ENCODE results near the gene AFF4.

DNA sequence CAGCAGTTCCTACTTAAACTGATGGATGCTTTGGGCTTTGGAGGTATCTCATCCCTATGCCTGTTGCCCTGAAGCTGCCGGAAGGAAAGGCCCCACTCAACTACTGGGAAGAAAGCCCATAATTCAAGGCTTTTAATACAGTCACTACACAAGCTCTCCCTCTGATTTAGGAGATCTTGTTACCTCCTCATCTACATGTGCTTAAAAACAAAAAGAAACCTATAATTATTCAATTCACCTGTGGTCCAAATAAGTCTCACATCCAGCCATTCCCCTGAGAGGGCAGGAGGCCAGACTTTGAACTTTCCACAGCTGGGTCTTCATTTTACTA is 90.7 kb downstream of the AFF4 start:
- TF ChIP-seq, protein P1, sequence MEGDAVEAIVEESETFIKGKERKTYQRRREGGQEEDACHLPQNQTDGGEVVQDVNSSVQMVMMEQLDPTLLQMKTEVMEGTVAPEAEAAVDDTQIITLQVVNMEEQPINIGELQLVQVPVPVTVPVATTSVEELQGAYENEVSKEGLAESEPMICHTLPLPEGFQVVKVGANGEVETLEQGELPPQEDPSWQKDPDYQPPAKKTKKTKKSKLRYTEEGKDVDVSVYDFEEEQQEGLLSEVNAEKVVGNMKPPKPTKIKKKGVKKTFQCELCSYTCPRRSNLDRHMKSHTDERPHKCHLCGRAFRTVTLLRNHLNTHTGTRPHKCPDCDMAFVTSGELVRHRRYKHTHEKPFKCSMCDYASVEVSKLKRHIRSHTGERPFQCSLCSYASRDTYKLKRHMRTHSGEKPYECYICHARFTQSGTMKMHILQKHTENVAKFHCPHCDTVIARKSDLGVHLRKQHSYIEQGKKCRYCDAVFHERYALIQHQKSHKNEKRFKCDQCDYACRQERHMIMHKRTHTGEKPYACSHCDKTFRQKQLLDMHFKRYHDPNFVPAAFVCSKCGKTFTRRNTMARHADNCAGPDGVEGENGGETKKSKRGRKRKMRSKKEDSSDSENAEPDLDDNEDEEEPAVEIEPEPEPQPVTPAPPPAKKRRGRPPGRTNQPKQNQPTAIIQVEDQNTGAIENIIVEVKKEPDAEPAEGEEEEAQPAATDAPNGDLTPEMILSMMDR (IDR thresholded peaks at IDR 0.05), result no peak
- no peak for TF ChIP-seq POLR2A (IDR thresholded peaks at IDR 0.05)

Data from Peyer's patch (tissue), 4 donors.